ENCODE data around the gene CTNNA2.

Gene CTNNA2

DNA sequence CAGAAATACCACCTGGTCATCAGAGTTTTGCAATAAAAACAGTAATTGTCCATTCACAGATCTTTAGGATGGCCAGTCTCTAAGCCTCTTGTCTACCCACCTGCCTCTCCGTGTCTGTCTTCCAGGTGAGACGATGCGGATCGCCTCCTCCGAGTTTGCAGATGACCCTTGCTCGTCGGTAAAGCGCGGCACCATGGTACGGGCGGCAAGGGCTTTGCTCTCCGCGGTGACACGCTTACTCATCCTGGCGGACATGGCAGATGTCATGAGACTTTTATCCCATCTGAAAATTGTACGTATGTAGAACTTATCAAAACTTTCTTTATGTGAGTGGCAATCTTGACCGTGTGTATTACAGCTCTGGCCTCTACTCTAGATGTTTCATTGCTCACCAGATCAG lies 345.0 kb downstream of the CTNNA2 start:
- Histone ChIP-seq H3K4me3 (ENCODE audit: low read depth in 1 of 5, low read length in 5 of 5) (no peak overlapping the region), H3K9me3 (ENCODE audit: control insufficient read depth in 5 of 5, low read length in 5 of 5) (no peaks in the 10 kb centered on the region), H3K4me1 (ENCODE audit: control insufficient read depth in 5 of 5, insufficient read depth in 5 of 5, low read length in 5 of 5) (no peaks in the 10 kb centered on the region), H3K27me3 (ENCODE audit: control insufficient read depth in 5 of 5, insufficient read depth in 4 of 5, low read length in 5 of 5) (peaks cover 0 to 3% (median 0%) of the 10 kb centered on the region in 5 donors), H3K36me3 (ENCODE audit: control insufficient read depth in 5 of 5, insufficient read depth in 5 of 5, low read length in 5 of 5) (no peaks in the 10 kb centered on the region), H3K27ac (ENCODE audit: low read depth, low read length) (no peak overlapping the region), H3K9ac (ENCODE audit: low read length in 5 of 5) (no peak overlapping the region)

- Histone ChIP-seq H3K27ac (ENCODE audit: low read depth, low read length) (no peak overlapping the region), H3K36me3 (ENCODE audit: control insufficient read depth in 5 of 5, insufficient read depth in 5 of 5, low read length in 5 of 5) (no peaks in the 10 kb centered on the region)
These were observed 347.6 kb downstream of the CTNNA2 start for GRCh38 chr2:79860228-79861058.

GRCh38 chr2:79861059-79861374 lies 348.2 kb downstream of the CTNNA2 start:
- peaks cover 0 to 3% (median 0%) of the 10 kb centered on the region in 5 donors for H3K27me3 ChIP-seq (ENCODE audit: control insufficient read depth in 5 of 5, insufficient read depth in 4 of 5, low read length in 5 of 5)
- no peak overlapping the region for H3K4me3 ChIP-seq (ENCODE audit: low read depth in 1 of 5, low read length in 5 of 5)
- H3K4me1 ChIP-seq (ENCODE audit: control insufficient read depth in 5 of 5, insufficient read depth in 5 of 5, low read length in 5 of 5), result no peaks in the 10 kb centered on the region
- no peaks in the 10 kb centered on the region for H3K36me3 ChIP-seq (ENCODE audit: control insufficient read depth in 5 of 5, insufficient read depth in 5 of 5, low read length in 5 of 5)
- no peak overlapping the region for H3K27ac ChIP-seq (ENCODE audit: low read depth, low read length)
- H3K9me3 ChIP-seq (ENCODE audit: control insufficient read depth in 5 of 5, low read length in 5 of 5), result no peaks in the 10 kb centered on the region
- no peak overlapping the region for H3K9ac ChIP-seq (ENCODE audit: low read length in 5 of 5)

More at GRCh38 chr2:79860228-79861058, 347.6 kb downstream of the CTNNA2 start:
- Histone ChIP-seq H3K27me3 (ENCODE audit: control insufficient read depth in 5 of 5, insufficient read depth in 4 of 5, low read length in 5 of 5) (peaks cover 0 to 3% (median 0%) of the 10 kb centered on the region in 5 donors), H3K9ac (ENCODE audit: low read length in 5 of 5) (no peak overlapping the region), H3K9me3 (ENCODE audit: control insufficient read depth in 5 of 5, low read length in 5 of 5) (no peaks in the 10 kb centered on the region), H3K4me1 (ENCODE audit: control insufficient read depth in 5 of 5, insufficient read depth in 5 of 5, low read length in 5 of 5) (no peaks in the 10 kb centered on the region), H3K4me3 (ENCODE audit: low read depth in 1 of 5, low read length in 5 of 5) (no peak overlapping the region)

DNA sequence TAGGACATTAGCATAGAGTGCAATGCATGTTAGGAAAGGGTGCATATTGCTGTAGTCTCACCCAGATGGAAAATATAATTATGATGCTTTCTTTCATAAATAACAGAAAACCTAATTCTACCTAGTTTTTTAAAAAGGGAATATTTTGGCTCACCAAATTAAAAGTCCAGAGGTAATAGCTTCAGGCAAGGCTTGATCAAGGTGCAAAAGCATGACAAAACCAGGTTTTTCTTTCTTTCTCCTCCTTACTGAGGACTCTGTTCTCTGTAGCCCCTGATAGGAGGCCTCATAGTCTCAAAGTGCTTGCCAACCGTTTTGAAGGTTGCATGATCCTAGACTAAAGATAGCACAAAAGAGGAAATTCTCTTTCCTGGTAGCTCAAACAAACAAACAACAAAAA lies 349.9 kb downstream of the CTNNA2 start:
- peaks cover 0 to under 1% (median 0%) of the 10 kb centered on the region in 5 donors for H3K27me3 ChIP-seq (ENCODE audit: control insufficient read depth in 5 of 5, insufficient read depth in 4 of 5, low read length in 5 of 5)
- no peaks in the 10 kb centered on the region for H3K36me3 ChIP-seq (ENCODE audit: control insufficient read depth in 5 of 5, insufficient read depth in 5 of 5, low read length in 5 of 5)
- H3K4me1 ChIP-seq (ENCODE audit: control insufficient read depth in 5 of 5, insufficient read depth in 5 of 5, low read length in 5 of 5), result no peaks in the 10 kb centered on the region
- H3K9ac ChIP-seq (ENCODE audit: low read length in 5 of 5), result no peak overlapping the region
- no peak overlapping the region for H3K4me3 ChIP-seq (ENCODE audit: low read depth in 1 of 5, low read length in 5 of 5)
- no peaks in the 10 kb centered on the region for H3K9me3 ChIP-seq (ENCODE audit: control insufficient read depth in 5 of 5, low read length in 5 of 5)
- H3K27ac ChIP-seq (ENCODE audit: low read depth, low read length), result no peak overlapping the region

GRCh38 chr2:79872656-79873055 lies 359.8 kb downstream of the CTNNA2 start:
- Histone ChIP-seq H3K4me1 (ENCODE audit: control insufficient read depth in 5 of 5, insufficient read depth in 5 of 5, low read length in 5 of 5) (no peaks in the 10 kb centered on the region), H3K4me3 (ENCODE audit: low read depth in 1 of 5, low read length in 5 of 5) (no peak overlapping the region), H3K27ac (ENCODE audit: low read depth, low read length) (no peak overlapping the region), H3K27me3 (ENCODE audit: control insufficient read depth in 5 of 5, insufficient read depth in 4 of 5, low read length in 5 of 5) (no peaks in the 10 kb centered on the region), H3K9me3 (ENCODE audit: control insufficient read depth in 5 of 5, low read length in 5 of 5) (no peaks in the 10 kb centered on the region), H3K36me3 (ENCODE audit: control insufficient read depth in 5 of 5, insufficient read depth in 5 of 5, low read length in 5 of 5) (no peaks in the 10 kb centered on the region), H3K9ac (ENCODE audit: low read length in 5 of 5) (no peak overlapping the region)

GRCh38 chr2:79874015-79874414 lies 361.2 kb downstream of the CTNNA2 start:
- Histone ChIP-seq H3K36me3 (ENCODE audit: control insufficient read depth in 5 of 5, insufficient read depth in 5 of 5, low read length in 5 of 5) (no peaks in the 10 kb centered on the region), H3K9ac (ENCODE audit: low read length in 5 of 5) (no peak overlapping the region), H3K4me1 (ENCODE audit: control insufficient read depth in 5 of 5, insufficient read depth in 5 of 5, low read length in 5 of 5) (no peaks in the 10 kb centered on the region), H3K27ac (ENCODE audit: low read depth, low read length) (no peak overlapping the region), H3K9me3 (ENCODE audit: control insufficient read depth in 5 of 5, low read length in 5 of 5) (no peaks in the 10 kb centered on the region), H3K4me3 (ENCODE audit: low read depth in 1 of 5, low read length in 5 of 5) (no peak overlapping the region), H3K27me3 (ENCODE audit: control insufficient read depth in 5 of 5, insufficient read depth in 4 of 5, low read length in 5 of 5) (no peaks in the 10 kb centered on the region)

GRCh38 chr2:79876430-79876829 lies 363.6 kb downstream of the CTNNA2 start:
- Histone ChIP-seq H3K4me1 (ENCODE audit: control insufficient read depth in 5 of 5, insufficient read depth in 5 of 5, low read length in 5 of 5) (no peaks in the 10 kb centered on the region), H3K27ac (ENCODE audit: low read depth, low read length) (no peak overlapping the region), H3K9me3 (ENCODE audit: control insufficient read depth in 5 of 5, low read length in 5 of 5) (no peaks in the 10 kb centered on the region), H3K4me3 (ENCODE audit: low read depth in 1 of 5, low read length in 5 of 5) (no peak overlapping the region), H3K27me3 (ENCODE audit: control insufficient read depth in 5 of 5, insufficient read depth in 4 of 5, low read length in 5 of 5) (no peaks in the 10 kb centered on the region), H3K9ac (ENCODE audit: low read length in 5 of 5) (no peak overlapping the region), H3K36me3 (ENCODE audit: control insufficient read depth in 5 of 5, insufficient read depth in 5 of 5, low read length in 5 of 5) (no peaks in the 10 kb centered on the region)

GRCh38 chr2:79882548-79882947 lies 369.7 kb downstream of the CTNNA2 start:
- Histone ChIP-seq H3K4me3 (ENCODE audit: low read depth in 1 of 5, low read length in 5 of 5) (no peak overlapping the region), H3K9me3 (ENCODE audit: control insufficient read depth in 5 of 5, low read length in 5 of 5) (no peaks in the 10 kb centered on the region), H3K27me3 (ENCODE audit: control insufficient read depth in 5 of 5, insufficient read depth in 4 of 5, low read length in 5 of 5) (peaks cover 0 to 4% (median 0%) of the 10 kb centered on the region in 5 donors), H3K36me3 (ENCODE audit: control insufficient read depth in 5 of 5, insufficient read depth in 5 of 5, low read length in 5 of 5) (no peaks in the 10 kb centered on the region), H3K9ac (ENCODE audit: low read length in 5 of 5) (no peak overlapping the region), H3K27ac (ENCODE audit: low read depth, low read length) (no peak overlapping the region), H3K4me1 (ENCODE audit: control insufficient read depth in 5 of 5, insufficient read depth in 5 of 5, low read length in 5 of 5) (no peaks in the 10 kb centered on the region)

DNA sequence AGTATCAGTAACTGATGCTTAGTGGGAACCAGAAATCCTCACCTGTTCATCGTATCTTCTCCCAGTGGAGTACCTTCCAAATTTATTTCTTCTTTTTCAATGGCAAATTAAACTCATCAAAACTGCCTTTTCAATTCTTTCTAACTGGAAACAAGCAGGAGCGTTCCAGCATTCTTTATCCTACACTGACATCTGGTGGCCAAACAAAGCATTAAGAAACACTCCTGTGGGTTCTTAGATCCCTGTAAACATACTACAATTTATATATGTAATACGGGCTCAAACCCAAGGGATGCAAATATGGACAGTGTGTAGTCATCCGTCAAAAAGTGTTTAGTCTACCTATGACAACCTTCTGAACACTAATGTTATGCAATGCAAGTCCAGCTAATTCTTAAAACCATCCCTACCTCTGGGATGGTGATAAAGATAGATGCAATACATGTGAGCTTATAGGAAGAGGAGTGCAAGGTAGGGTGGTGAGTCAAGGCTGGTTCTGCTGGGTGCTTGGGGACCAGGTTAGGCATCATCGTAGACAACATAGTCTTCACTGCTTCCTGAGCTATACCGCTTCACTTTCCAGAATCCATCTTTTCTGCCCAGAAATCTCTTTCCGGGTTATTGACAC lies 375.0 kb downstream of the CTNNA2 start:
- Histone ChIP-seq H3K9ac (ENCODE audit: low read length in 5 of 5) (no peak overlapping the region), H3K9me3 (ENCODE audit: control insufficient read depth in 5 of 5, low read length in 5 of 5) (no peaks in the 10 kb centered on the region), H3K27me3 (ENCODE audit: control insufficient read depth in 5 of 5, insufficient read depth in 4 of 5, low read length in 5 of 5) (peaks cover 0 to 3% (median 0%) of the 10 kb centered on the region in 5 donors), H3K36me3 (ENCODE audit: control insufficient read depth in 5 of 5, insufficient read depth in 5 of 5, low read length in 5 of 5) (no peaks in the 10 kb centered on the region), H3K4me3 (ENCODE audit: low read depth in 1 of 5, low read length in 5 of 5) (no peak overlapping the region), H3K4me1 (ENCODE audit: control insufficient read depth in 5 of 5, insufficient read depth in 5 of 5, low read length in 5 of 5) (no peaks in the 10 kb centered on the region), H3K27ac (ENCODE audit: low read depth, low read length) (no peak overlapping the region)

GRCh38 chr2:79892123-79892522 lies 379.3 kb downstream of the CTNNA2 start:
- Histone ChIP-seq H3K9me3 (ENCODE audit: control insufficient read depth in 5 of 5, low read length in 5 of 5) (no peaks in the 10 kb centered on the region), H3K27ac (ENCODE audit: low read depth, low read length) (no peak overlapping the region), H3K4me1 (ENCODE audit: control insufficient read depth in 5 of 5, insufficient read depth in 5 of 5, low read length in 5 of 5) (no peaks in the 10 kb centered on the region), H3K4me3 (ENCODE audit: low read depth in 1 of 5, low read length in 5 of 5) (no peak overlapping the region), H3K27me3 (ENCODE audit: control insufficient read depth in 5 of 5, insufficient read depth in 4 of 5, low read length in 5 of 5) (peaks cover 0 to 4% (median 0%) of the 10 kb centered on the region in 5 donors), H3K9ac (ENCODE audit: low read length in 5 of 5) (no peak overlapping the region), H3K36me3 (ENCODE audit: control insufficient read depth in 5 of 5, insufficient read depth in 5 of 5, low read length in 5 of 5) (no peaks in the 10 kb centered on the region)
